ENCODE results near the gene HLA-F.
A peak's percentile ranks its signal among the peaks of the same experiment; 100 is the strongest.

HLA-F gene

GRCh38 chr6:29748391-29749307, 25.4 kb downstream of the HLA-F start:
- peak; percentile 93 for DNase-seq (ENCODE audit: extremely low spot score)
- TF ChIP-seq, protein P1, sequence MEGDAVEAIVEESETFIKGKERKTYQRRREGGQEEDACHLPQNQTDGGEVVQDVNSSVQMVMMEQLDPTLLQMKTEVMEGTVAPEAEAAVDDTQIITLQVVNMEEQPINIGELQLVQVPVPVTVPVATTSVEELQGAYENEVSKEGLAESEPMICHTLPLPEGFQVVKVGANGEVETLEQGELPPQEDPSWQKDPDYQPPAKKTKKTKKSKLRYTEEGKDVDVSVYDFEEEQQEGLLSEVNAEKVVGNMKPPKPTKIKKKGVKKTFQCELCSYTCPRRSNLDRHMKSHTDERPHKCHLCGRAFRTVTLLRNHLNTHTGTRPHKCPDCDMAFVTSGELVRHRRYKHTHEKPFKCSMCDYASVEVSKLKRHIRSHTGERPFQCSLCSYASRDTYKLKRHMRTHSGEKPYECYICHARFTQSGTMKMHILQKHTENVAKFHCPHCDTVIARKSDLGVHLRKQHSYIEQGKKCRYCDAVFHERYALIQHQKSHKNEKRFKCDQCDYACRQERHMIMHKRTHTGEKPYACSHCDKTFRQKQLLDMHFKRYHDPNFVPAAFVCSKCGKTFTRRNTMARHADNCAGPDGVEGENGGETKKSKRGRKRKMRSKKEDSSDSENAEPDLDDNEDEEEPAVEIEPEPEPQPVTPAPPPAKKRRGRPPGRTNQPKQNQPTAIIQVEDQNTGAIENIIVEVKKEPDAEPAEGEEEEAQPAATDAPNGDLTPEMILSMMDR (IDR thresholded peaks at IDR 0.05; ENCODE audit: control extremely low read depth, extremely low read depth, low read depth, missing control alignments), result no peak
- POLR2A ChIA-PET, result interaction anchor here (0.6 to 1.2 kb wide), 5 partner anchors 11 to 801 kb away, joined by 3 to 6 read pairs (median 4); partner anchors contain the start of gene GABBR1
- CTCF ChIA-PET, result interaction anchor here (0.7 to 7.7 kb wide), 11 partner anchors 9 to 98 kb away, joined by 3 to 65 read pairs (median 4); no protein-coding TSS in a partner anchor

DNA sequence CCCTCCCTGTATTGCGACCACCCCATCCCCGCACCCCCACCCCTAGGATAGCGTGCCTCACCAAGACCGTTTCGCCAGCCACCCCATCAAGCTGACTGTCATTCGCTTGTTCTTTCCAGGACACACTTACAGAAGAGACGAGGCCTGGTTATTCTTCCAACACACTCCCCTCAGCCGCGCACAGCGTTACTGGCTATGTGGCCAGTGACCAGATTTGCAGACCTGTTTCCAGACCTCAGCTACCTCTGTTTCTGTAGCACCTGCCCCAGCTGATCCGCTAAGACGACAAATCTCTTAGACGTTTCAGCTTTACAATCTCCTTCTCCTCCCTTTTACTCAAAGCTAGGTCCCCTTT, 26.1 kb downstream of the HLA-F start:
- ChIA-PET CTCF (interaction anchor here (0.7 to 7.7 kb wide), 11 partner anchors 8 to 98 kb away, joined by 3 to 65 read pairs (median 4); no protein-coding TSS in a partner anchor), POLR2A (interaction anchor here (0.6 to 1.2 kb wide), 4 partner anchors 12 to 800 kb away, joined by 3 to 6 read pairs (median 4); partner anchors contain the start of gene GABBR1)
- TF ChIP-seq, protein P1 (IDR thresholded peaks at IDR 0.05; ENCODE audit: control extremely low read depth, extremely low read depth, low read depth, missing control alignments), result no peak
- DNase-seq (ENCODE audit: extremely low spot score), result no peak

GRCh38 chr6:29749668-29750067, 26.4 kb downstream of the HLA-F start:
- POLR2A ChIA-PET, result interaction anchor here (0.6 to 1.2 kb wide), 4 partner anchors 12 to 800 kb away, joined by 3 to 6 read pairs (median 4); partner anchors contain the start of gene GABBR1
- CTCF ChIA-PET, result interaction anchor here (0.7 to 7.7 kb wide), 10 partner anchors 8 to 99 kb away, joined by 3 to 65 read pairs (median 4); no protein-coding TSS in a partner anchor
- TF ChIP-seq, protein P1 (IDR thresholded peaks at IDR 0.05; ENCODE audit: control extremely low read depth, extremely low read depth, low read depth, missing control alignments), result no peak
- DNase-seq (ENCODE audit: extremely low spot score), result peak; percentile 21

DNA sequence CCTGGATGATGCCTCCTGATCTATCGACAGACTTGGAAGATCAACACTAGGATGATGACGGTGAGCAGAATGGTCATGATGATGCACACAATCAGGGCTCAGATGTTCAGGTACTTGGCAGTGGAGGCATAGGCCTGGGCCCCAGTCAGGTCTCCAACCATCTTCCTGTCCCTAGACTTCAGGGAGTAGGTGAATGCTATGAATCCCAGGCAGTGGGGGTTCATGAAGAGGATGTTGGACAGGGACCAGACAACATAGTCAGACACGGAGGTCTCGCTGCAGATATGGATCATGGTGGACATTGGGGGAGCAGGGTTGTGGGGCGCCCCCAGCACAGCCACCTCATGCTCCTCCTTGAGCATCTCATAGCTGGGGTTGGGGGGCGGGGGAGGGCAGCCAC, 27.5 kb downstream of the HLA-F start:
- CTCF ChIA-PET, result interaction anchor here (1.6 to 7.7 kb wide), 5 partner anchors 8 to 100 kb away, joined by 4 to 65 read pairs (median 11); no protein-coding TSS in a partner anchor
- no peak for DNase-seq (ENCODE audit: extremely low spot score)
- TF ChIP-seq, protein P1 (IDR thresholded peaks at IDR 0.05; ENCODE audit: control extremely low read depth, extremely low read depth, low read depth, missing control alignments), result no peak
- POLR2A ChIA-PET, result no interaction called here

DNA sequence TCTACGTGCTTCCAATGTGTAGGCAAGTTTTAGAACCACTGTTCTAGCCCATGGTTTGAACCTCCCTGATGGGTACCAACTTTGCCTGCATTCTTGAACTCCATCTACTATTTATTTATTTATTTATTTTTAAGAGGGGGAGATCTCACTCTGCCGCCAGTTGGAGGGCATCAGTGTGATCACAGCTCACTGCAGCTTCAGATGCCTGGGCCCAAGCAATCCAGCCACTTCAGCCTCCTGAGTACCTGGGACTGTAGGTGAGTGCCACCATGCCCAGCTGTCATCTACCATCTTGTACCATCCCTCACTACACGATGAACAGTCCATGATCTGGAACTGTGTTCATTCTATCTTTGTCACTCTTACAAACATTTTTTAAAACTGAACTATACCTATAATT, 28.2 kb downstream of the HLA-F start:
- DNase-seq (ENCODE audit: extremely low spot score), result no peak
- TF ChIP-seq, protein P1 (IDR thresholded peaks at IDR 0.05; ENCODE audit: control extremely low read depth, extremely low read depth, low read depth, missing control alignments), result no peak
- ChIA-PET CTCF (interaction anchor here (1.2 to 7.7 kb wide), 5 partner anchors 8 to 262 kb away, joined by 3 to 65 read pairs (median 4); no protein-coding TSS in a partner anchor), POLR2A (no interaction called here)

GRCh38 chr6:29752451-29753308, 29.4 kb downstream of the HLA-F start:
- TF ChIP-seq, protein P1 (IDR thresholded peaks at IDR 0.05; ENCODE audit: control extremely low read depth, extremely low read depth, low read depth, missing control alignments), result peak; percentile 97
- ChIA-PET POLR2A (no interaction called here), CTCF (interaction anchor here (0.7 to 7.7 kb wide), 14 partner anchors 10 to 261 kb away, joined by 3 to 65 read pairs (median 4); no protein-coding TSS in a partner anchor)
- peak; percentile 87 for DNase-seq (ENCODE audit: extremely low spot score)

Data from GM10248 (cell line).